Ovary (tissue), 9 donors: Measurements from ENCODE around the gene GTPBP6. TPM values are rescaled to one million over a fixed set of nuclear protein-coding genes. Genes with fewer than 3 reads are reported as not detected.

ENCODE experiments used
- DNase-seq, 5 donors: peaks; one replicate each; pipeline ENCODE4 v3.0.0-alpha.2; 2019 to 2020
- H3K27ac ChIP-seq, 2 donors: fragments of 200-600 bp; one replicate each; pipeline versions ENCODE4 v1.5.1 to v1.8.0; 2019 to 2022
- H3K27me3 ChIP-seq: fragments of 200-600 bp; one replicate; pipeline ENCODE4 v1.8.0; 2022
- H3K36me3 ChIP-seq: fragments of 200-600 bp; sonication (generic); one replicate; pipeline ENCODE4 v1.5.1; 2019
- H3K4me1 ChIP-seq: one replicate; pipeline ENCODE4 v1.8.1; 2013; ENCODE audit warnings: mild to moderate bottlenecking, moderate library complexity; ENCODE audit not compliant: insufficient read depth
- H3K4me3 ChIP-seq: fragments of 200-600 bp; sonication (generic); one replicate; pipeline ENCODE4 v1.5.1; 2017
- H3K9me3 ChIP-seq, 2 donors: fragments of 200-600 bp in 1 of 2; sonication (generic) in 1 of 2; one replicate each; pipeline versions ENCODE4 v1.5.1 to v1.8.1; 2013 to 2019; ENCODE audit warnings: mild to moderate bottlenecking in 1 of 2, moderate library complexity in 1 of 2
- EP300 ChIP-seq: sonication (generic); formaldehyde crosslinking; IDR thresholded peaks from one replicate; pipeline ENCODE4 v1.6.1; 2017; ENCODE audit warnings: antibody characterized with exemption
- POLR2A ChIP-seq: fragments of 450-650 bp; IDR thresholded peaks from one replicate; pipeline ENCODE4 v1.6.1; 2017; ENCODE audit warnings: antibody characterized with exemption, mild to moderate bottlenecking, moderate library complexity
- WGBS, 3 donors: extraction: QIAGEN DNeasy Blood & Tissue Kit in 1 of 3; methylation state at CpG; one replicate each; pipeline versions ENCODE4 v1.1.5 to v1.1.7; 2013 to 2017; 5-methylcytosine and 5-hydroxymethylcytosine counted together
- intact Hi-C, 4 donors: fragments of 100-400 bp; cut with DNase I; formaldehyde crosslinking; loops; one replicate each; pipeline versions ENCODE4 v1.11.0 to v1.15.1; 2022 to 2023
- polyA plus RNA-seq, 2 donors: library from polyadenylated mRNA; stranded (reverse); fragments of 200-250 nt in 1 of 2; fragments of 350-450 nt in 1 of 2; fragmentation: Illumina TruSeq in 1 of 2; extraction: RNeasy Lipid Tissue Mini Kit (QIAGEN cat#74804) in 1 of 2; gene quantifications; one replicate each; pipeline ENCODE4 v1.2.3, GENCODE V29; 2013 to 2014
- total RNA-seq, 7 donors: library from RNA; depleted of rRNA in 2 of 7; stranded (reverse); fragments of >200 nt in 2 of 7; fragmentation: NEBNext Ultra II Directional in 3 of 7; extraction: Animal tissue kit (Norgen Biotek cat#: 25700) in 3 of 7; gene quantifications; one replicate each; pipeline versions ENCODE4 v1.1.0 to v1.2.4, GENCODE V29; 2016 to 2023
- TF ChIP-seq, protein P1 (sequence below), 3 donors: fragments of 450-650 bp in 2 of 3; fragments of 200-600 bp in 1 of 3; IDR thresholded peaks; one replicate each; pipeline versions ENCODE4 v1.5.1 to v1.8.0; 2016 to 2022; ENCODE audit warnings: antibody characterized with exemption in 3 of 3, mild to moderate bottlenecking in 1 of 3
- donor health status: DM: no; HTN: no; CAD: no; lungs with moderate emphysema.
- donor health status: DM: no; HTN: no; CAD: no.
- donor health status: Bipolar disorder and iron deficiency.
- donor health status: DM: yes; HTN: yes; CAD: no.
- donor health status: DM: no; HTN: no; CAD: no.
- donor health status: DM: yes; HTN: yes; CAD: no.

The GTPBP6 gene
- total and polyA plus RNA-seq, 9 donors, result 7.1 to 69.0 (median 47.8) TPM

DNA sequence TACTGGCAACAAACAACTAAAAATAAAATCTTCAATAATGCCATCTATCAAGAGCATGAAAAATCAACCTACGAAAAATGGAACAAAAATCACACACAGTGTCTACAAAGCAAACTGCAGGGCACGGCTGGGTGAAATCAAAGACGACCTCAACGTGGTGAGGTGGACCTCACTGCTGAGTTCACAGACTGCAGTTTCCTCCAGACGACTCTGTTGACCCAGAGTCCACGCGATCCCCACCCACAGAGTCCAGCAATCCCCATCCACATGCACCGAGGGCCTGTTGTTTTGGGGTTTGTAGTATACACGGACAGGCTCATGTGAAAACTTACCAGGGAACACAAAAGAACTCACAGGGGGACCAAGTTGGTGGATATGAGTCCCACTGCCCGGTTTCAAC is 31.1 kb upstream of the GTPBP6 start:
- peak in 1 of 5 donors; percentile 3 for DNase-seq
- no peak for TF ChIP-seq EP300
- TF ChIP-seq, protein P1, sequence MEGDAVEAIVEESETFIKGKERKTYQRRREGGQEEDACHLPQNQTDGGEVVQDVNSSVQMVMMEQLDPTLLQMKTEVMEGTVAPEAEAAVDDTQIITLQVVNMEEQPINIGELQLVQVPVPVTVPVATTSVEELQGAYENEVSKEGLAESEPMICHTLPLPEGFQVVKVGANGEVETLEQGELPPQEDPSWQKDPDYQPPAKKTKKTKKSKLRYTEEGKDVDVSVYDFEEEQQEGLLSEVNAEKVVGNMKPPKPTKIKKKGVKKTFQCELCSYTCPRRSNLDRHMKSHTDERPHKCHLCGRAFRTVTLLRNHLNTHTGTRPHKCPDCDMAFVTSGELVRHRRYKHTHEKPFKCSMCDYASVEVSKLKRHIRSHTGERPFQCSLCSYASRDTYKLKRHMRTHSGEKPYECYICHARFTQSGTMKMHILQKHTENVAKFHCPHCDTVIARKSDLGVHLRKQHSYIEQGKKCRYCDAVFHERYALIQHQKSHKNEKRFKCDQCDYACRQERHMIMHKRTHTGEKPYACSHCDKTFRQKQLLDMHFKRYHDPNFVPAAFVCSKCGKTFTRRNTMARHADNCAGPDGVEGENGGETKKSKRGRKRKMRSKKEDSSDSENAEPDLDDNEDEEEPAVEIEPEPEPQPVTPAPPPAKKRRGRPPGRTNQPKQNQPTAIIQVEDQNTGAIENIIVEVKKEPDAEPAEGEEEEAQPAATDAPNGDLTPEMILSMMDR (IDR thresholded peaks at IDR 0.05), result no peak
- TF ChIP-seq POLR2A, result no peak
- Histone ChIP-seq H3K27ac (no peak overlapping the region), H3K4me3 (no peak overlapping the region), H3K36me3 (no peaks in the 10 kb centered on the region), H3K9me3 (no peaks in the 10 kb centered on the region), H3K4me1 (no peaks in the 10 kb centered on the region), H3K27me3 (no peaks in the 10 kb centered on the region)
- intact Hi-C loops, result no loop called here
- 89 to 91% (median 91%) methylated on average over 10 of the region's 10 CpGs for WGBS, 3 donors

DNA sequence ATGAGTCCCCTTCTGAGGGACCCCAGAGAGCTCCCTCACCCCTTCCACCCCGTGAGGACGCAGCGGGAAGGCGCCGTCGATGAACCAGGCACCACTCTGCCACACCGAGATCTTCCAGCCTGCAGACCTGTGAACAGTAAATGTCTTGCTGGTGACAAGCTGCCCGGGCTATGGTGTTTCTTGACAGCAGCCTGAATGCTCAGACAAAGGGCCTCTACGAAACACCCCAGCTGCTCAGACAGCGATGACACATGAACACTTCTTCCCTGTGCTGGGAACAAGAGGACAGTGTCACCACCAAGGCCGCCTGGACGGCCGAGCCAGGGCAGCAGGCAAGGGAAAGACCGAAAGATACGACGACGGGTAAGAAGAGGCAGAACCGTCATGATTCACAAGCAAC is 30.6 kb upstream of the GTPBP6 start:
- Histone ChIP-seq H3K27ac (no peak overlapping the region), H3K4me1 (no peaks in the 10 kb centered on the region), H3K36me3 (no peaks in the 10 kb centered on the region), H3K4me3 (no peak overlapping the region), H3K27me3 (no peaks in the 10 kb centered on the region), H3K9me3 (no peaks in the 10 kb centered on the region)
- 91 to 93% (median 92%) methylated on average over 18 of the region's 18 CpGs for WGBS, 3 donors
- peak in 1 of 5 donors; percentile 4 for DNase-seq
- TF ChIP-seq, protein P1 (IDR thresholded peaks at IDR 0.05), result no peak
- TF ChIP-seq POLR2A, result no peak
- intact Hi-C loops, result no loop called here

GRCh38 chrX:348461-349117 is 30.0 kb upstream of the GTPBP6 start:
- no peaks in the 10 kb centered on the region for H3K9me3 ChIP-seq
- no peaks in the 10 kb centered on the region for H3K36me3 ChIP-seq
- intact Hi-C loops, result no loop called here

DNA sequence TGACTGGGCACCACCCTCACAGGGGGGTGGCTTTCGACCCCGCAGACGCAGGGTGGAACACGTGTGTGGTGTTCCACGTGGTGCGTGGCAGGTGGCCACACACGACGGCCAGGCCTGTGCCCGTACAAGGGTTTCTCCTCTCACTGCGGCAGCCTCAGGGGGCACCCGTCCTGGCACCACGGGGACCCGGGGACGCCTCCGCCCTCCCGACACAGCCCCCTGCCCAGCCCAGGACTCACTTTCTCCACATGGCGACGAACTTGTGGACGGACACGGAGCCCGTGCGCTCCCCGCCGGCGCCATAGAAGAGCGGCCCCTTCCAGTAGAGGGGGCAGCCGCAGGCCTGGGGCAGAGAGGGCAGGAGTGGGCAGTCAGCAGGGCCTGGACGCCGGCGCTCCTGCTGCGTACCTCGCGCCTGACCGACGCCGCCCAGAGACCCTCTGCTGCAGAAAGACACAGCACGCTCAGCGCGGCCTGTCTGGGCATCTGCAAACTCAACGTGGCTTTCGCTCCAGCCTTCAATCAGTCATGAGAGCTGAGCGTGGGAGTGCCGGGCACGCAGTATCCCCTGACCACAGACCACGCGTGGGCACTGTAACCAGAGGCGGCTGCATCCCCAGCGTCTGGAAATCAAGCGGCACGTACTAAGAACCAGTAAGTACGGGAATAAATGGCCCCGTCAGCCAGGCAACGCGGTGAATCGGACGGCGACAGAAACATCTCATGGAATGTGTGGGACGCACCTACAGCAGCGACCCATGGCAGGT is 28.9 kb upstream of the GTPBP6 start:
- intact Hi-C loops, result no loop called here
- Histone ChIP-seq H3K27ac (no peak overlapping the region), H3K4me1 (no peaks in the 10 kb centered on the region), H3K27me3 (no peaks in the 10 kb centered on the region), H3K9me3 (no peaks in the 10 kb centered on the region), H3K36me3 (no peaks in the 10 kb centered on the region), H3K4me3 (no peak overlapping the region)
- 97 to 98% (median 97%) methylated on average over 59 of the region's 59 CpGs for WGBS, 3 donors
- peak in 1 of 5 donors; percentile 16 for DNase-seq
- TF ChIP-seq, protein P1 (IDR thresholded peaks at IDR 0.05), result no peak
- TF ChIP-seq EP300 (no peak), POLR2A (no peak)

More at GRCh38 chrX:348461-349117, 30.0 kb upstream of the GTPBP6 start:
- TF ChIP-seq, protein P1 (IDR thresholded peaks at IDR 0.05), result no peak
- no peak for TF ChIP-seq POLR2A
- no peak for TF ChIP-seq EP300
- H3K27ac ChIP-seq, result no peak overlapping the region
- 61 to 78% (median 77%) methylated on average over 11 of the region's 11 CpGs for WGBS, 3 donors
- peak in 1 of 5 donors; percentile 3 for DNase-seq
- no peaks in the 10 kb centered on the region for H3K27me3 ChIP-seq
- H3K4me3 ChIP-seq, result no peak overlapping the region
- H3K4me1 ChIP-seq, result no peaks in the 10 kb centered on the region
